ENCODE data around the gene SOX1. TPM values are rescaled to one million over a fixed set of nuclear protein-coding genes. Genes with fewer than 3 reads are reported as not detected.

The SOX1 gene
- polyA plus RNA-seq, 3 donors = not detected

DNA sequence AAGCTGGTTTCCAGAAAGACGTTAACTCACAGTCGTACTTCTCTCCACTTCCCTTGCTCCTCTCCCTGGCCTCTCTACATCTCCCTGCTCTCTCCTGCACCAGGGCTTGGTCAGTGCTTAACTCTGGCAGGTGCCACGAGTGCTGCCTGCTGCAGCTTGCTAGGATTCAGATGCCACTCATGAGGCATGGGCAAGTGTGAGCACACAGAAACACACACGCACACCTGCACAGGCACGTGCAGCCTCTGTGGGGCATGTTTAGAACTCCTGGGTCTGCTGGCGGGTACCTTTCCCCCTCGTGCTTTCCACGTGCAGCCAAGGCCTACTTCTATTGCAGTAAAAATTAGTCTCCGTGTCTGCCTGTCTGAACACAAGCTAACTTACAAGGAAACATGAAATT, 31.8 kb downstream of the SOX1 start:
- Histone ChIP-seq H3K79me2 (ENCODE audit: insufficient read depth, low read length) (no peaks in the 10 kb centered on the region), H3K9me3 (replicated peaks in 1 of 2; ENCODE audit: control insufficient read depth in 1 of 2, insufficient read depth in 1 of 2, low read length in 2 of 2) (no peaks in the 10 kb centered on the region), H3K36me3 (replicated peaks in 1 of 2; ENCODE audit: control insufficient read depth in 1 of 2, insufficient read depth in 2 of 2, low read length in 2 of 2) (no peaks in the 10 kb centered on the region), H2AFZ (ENCODE audit: insufficient read depth, low read depth, low read length, poor library complexity, severe bottlenecking) (no peak overlapping the region), H3K4me2 (replicated peaks; ENCODE audit: extremely low read depth, low read length, poor library complexity, severe bottlenecking) (no peak overlapping the region), H3K4me1 (ENCODE audit: control insufficient read depth in 1 of 2, insufficient read depth in 2 of 2, low read length in 2 of 2) (no peaks in the 10 kb centered on the region), H3K9ac (ENCODE audit: insufficient read depth, low read length, poor library complexity, severe bottlenecking) (no peak overlapping the region), H4K20me1 (ENCODE audit: insufficient read depth, low read length) (no peaks in the 10 kb centered on the region), H3K27me3 (ENCODE audit: control insufficient read depth in 2 of 2, insufficient read depth in 2 of 2, low read length in 2 of 2) (peaks cover 9 to 32% of the 10 kb centered on the region in 2 donors), H3K4me3 (replicated peaks in 1 of 3; ENCODE audit: low read depth in 2 of 3, low read length in 3 of 3) (no peak overlapping the region), H3K27ac (ENCODE audit: low read depth in 1 of 2, low read length in 2 of 2) (no peak overlapping the region)
- TF ChIP-seq, protein P1, sequence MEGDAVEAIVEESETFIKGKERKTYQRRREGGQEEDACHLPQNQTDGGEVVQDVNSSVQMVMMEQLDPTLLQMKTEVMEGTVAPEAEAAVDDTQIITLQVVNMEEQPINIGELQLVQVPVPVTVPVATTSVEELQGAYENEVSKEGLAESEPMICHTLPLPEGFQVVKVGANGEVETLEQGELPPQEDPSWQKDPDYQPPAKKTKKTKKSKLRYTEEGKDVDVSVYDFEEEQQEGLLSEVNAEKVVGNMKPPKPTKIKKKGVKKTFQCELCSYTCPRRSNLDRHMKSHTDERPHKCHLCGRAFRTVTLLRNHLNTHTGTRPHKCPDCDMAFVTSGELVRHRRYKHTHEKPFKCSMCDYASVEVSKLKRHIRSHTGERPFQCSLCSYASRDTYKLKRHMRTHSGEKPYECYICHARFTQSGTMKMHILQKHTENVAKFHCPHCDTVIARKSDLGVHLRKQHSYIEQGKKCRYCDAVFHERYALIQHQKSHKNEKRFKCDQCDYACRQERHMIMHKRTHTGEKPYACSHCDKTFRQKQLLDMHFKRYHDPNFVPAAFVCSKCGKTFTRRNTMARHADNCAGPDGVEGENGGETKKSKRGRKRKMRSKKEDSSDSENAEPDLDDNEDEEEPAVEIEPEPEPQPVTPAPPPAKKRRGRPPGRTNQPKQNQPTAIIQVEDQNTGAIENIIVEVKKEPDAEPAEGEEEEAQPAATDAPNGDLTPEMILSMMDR (IDR thresholded peaks at IDR 0.05) = no peak
- intact Hi-C loops (cut with micrococcal nuclease) = no loop called here
- no peak overlapping the region for H3K27ac Mint-ChIP-seq
- no peak overlapping the region for H3K4me3 Mint-ChIP-seq
- peaks cover 0 to 11% (median 0%) of the 10 kb centered on the region in 7 donors for H3K9me3 Mint-ChIP-seq
- DNase-seq = no peak
- peaks cover 32 to 46% (median 37%) of the 10 kb centered on the region in 3 donors for H3K27me3 Mint-ChIP-seq (ENCODE audit: low read depth in 3 of 3)
- no peaks in the 10 kb centered on the region for H3K4me1 Mint-ChIP-seq
- H3K36me3 Mint-ChIP-seq = no peaks in the 10 kb centered on the region
- WGBS (ENCODE audit: insufficient coverage) = 83% methylated on average over 7 of the region's 9 CpGs

DNA sequence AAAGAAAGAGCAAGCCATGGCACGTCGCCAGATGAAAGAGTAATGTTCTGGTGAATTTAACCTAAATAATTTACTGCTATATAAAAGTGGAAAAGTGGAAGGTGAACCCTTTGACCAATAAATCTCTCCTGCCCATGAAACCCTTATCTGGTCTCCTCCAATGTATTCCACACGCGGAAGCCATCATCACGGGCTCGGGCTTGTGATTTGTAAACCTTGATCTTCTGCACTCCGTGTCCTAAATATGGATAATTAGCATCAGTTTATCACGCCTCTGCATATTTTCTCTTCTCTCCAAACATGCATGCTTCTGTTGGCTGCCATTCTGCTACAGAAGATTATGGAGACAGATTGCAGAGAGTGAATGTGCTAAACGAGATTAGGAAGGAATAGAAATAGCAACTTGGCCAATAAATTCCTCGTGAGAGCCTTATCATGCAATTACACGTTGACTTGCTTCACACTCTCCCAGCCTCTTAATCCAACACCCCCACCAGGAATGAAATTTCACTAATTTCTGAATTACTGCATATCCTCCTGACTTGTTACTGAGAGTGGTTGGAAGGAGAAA, 34.5 kb downstream of the SOX1 start:
- WGBS (ENCODE audit: insufficient coverage) = 50% methylated on average over 2 of the region's 11 CpGs

More for the DNA sequence above, 34.5 kb downstream of the SOX1 start:
- Histone ChIP-seq H3K27ac (ENCODE audit: low read depth in 1 of 2, low read length in 2 of 2) (no peak overlapping the region), H2AFZ (ENCODE audit: insufficient read depth, low read depth, low read length, poor library complexity, severe bottlenecking) (no peak overlapping the region), H4K20me1 (ENCODE audit: insufficient read depth, low read length) (no peaks in the 10 kb centered on the region), H3K27me3 (ENCODE audit: control insufficient read depth in 2 of 2, insufficient read depth in 2 of 2, low read length in 2 of 2) (peaks cover 25 to 55% of the 10 kb centered on the region in 2 donors), H3K4me2 (replicated peaks; ENCODE audit: extremely low read depth, low read length, poor library complexity, severe bottlenecking) (no peak overlapping the region), H3K79me2 (ENCODE audit: insufficient read depth, low read length) (no peaks in the 10 kb centered on the region), H3K4me1 (ENCODE audit: control insufficient read depth in 1 of 2, insufficient read depth in 2 of 2, low read length in 2 of 2) (no peaks in the 10 kb centered on the region), H3K9ac (ENCODE audit: insufficient read depth, low read length, poor library complexity, severe bottlenecking) (no peak overlapping the region), H3K36me3 (replicated peaks in 1 of 2; ENCODE audit: control insufficient read depth in 1 of 2, insufficient read depth in 2 of 2, low read length in 2 of 2) (no peaks in the 10 kb centered on the region), H3K9me3 (replicated peaks in 1 of 2; ENCODE audit: control insufficient read depth in 1 of 2, insufficient read depth in 1 of 2, low read length in 2 of 2) (peaks cover 0 to 7% of the 10 kb centered on the region in 2 donors), H3K4me3 (replicated peaks in 1 of 3; ENCODE audit: low read depth in 2 of 3, low read length in 3 of 3) (no peak overlapping the region)
- TF ChIP-seq, protein P1 (IDR thresholded peaks at IDR 0.05) = no peak
- no peak for DNase-seq
- Mint-ChIP-seq H3K4me3 (peak overlapping the region in 1 of 2 donors; percentile 28), H3K27me3 (ENCODE audit: low read depth in 3 of 3) (peaks cover 48 to 63% (median 49%) of the 10 kb centered on the region in 3 donors), H3K9me3 (peaks cover 0 to 10% (median 1%) of the 10 kb centered on the region in 7 donors), H3K4me1 (no peaks in the 10 kb centered on the region), H3K27ac (no peak overlapping the region), H3K36me3 (no peaks in the 10 kb centered on the region)
- intact Hi-C loops (cut with micrococcal nuclease) = no loop called here
